ENCODE measurements around the gene SORBS1.

GRCh38 chr10:95384011-95384704, 177.0 kb downstream of the SORBS1 start:
- TF ChIP-seq CTCF (IDR thresholded peaks at IDR 0.05) (no peak), EZH2phosphoT487 (IDR thresholded peaks at IDR 0.05) (no peak), EZH2 (IDR thresholded peaks at IDR 0.05) (no peak)

Data from neural progenitor cell (in vitro differentiated cells).